Endodermal cell (in vitro differentiated cells): Measurements from ENCODE around the gene PRIMPOL. TPM values are rescaled to one million over a fixed set of nuclear protein-coding genes. Genes with fewer than 3 reads are reported as not detected.
"Not testable (repeated sequence)": the region's sequence is repeated elsewhere in the genome, so short reads cannot be mapped to it uniquely, and the experiment has no call there.

Source experiments
- DNase-seq: peaks from one replicate; pipeline ENCODE4 v3.0.0-alpha.2; 2017
- H3K27ac ChIP-seq: 2 replicates; pipeline ENCODE4 v1.5.1; 2013; ENCODE audit warnings: mild to moderate bottlenecking, low read depth, low read length, moderate library complexity
- H3K27me3 ChIP-seq: 2 replicates; pipeline ENCODE4 v1.6.1; 2013; ENCODE audit warnings: mild to moderate bottlenecking, low read length, moderate library complexity; ENCODE audit not compliant: insufficient read depth, control insufficient read depth, poor library complexity, severe bottlenecking
- H3K36me3 ChIP-seq: 2 replicates; pipeline ENCODE4 v1.7.0; 2013; ENCODE audit warnings: mild to moderate bottlenecking, low read length, moderate library complexity; ENCODE audit not compliant: control insufficient read depth, insufficient read depth
- H3K4me1 ChIP-seq: one replicate; pipeline ENCODE4 v1.7.0; 2013; ENCODE audit warnings: low read length; ENCODE audit not compliant: control insufficient read depth, insufficient read depth
- H3K4me3 ChIP-seq: 2 replicates; pipeline ENCODE4 v1.5.1; 2013; ENCODE audit warnings: mild to moderate bottlenecking, low read length, moderate library complexity
- H3K9ac ChIP-seq: 2 replicates; pipeline ENCODE4 v1.6.1; 2013; ENCODE audit warnings: mild to moderate bottlenecking, low read length, moderate library complexity; ENCODE audit not compliant: poor library complexity, severe bottlenecking; ENCODE audit errors: extremely low read depth
- H3K9me3 ChIP-seq: 2 replicates; pipeline ENCODE4 v1.6.1; 2013; ENCODE audit warnings: mild to moderate bottlenecking, low read length, moderate library complexity; ENCODE audit not compliant: control insufficient read depth
- H3K27ac Mint-ChIP-seq: 2 replicates; pipeline ENCODE4 v1.8.0; 2020; ENCODE audit warnings: mixed read lengths
- H3K27me3 Mint-ChIP-seq: 2 replicates; pipeline ENCODE4 v1.8.0; 2021; ENCODE audit warnings: mild to moderate bottlenecking, mixed read lengths; ENCODE audit not compliant: insufficient read depth
- H3K36me3 Mint-ChIP-seq: 2 replicates; pipeline ENCODE4 v1.8.0; 2020; ENCODE audit warnings: low read depth, mixed read lengths
- H3K4me1 Mint-ChIP-seq: 2 replicates; pipeline ENCODE4 v1.8.0; 2020; ENCODE audit warnings: mixed read lengths
- H3K4me3 Mint-ChIP-seq: 2 replicates; pipeline ENCODE4 v1.8.0; 2020; ENCODE audit warnings: mild to moderate bottlenecking, moderate library complexity, mixed read lengths
- H3K9me3 Mint-ChIP-seq: 2 replicates; pipeline ENCODE4 v1.8.0; 2020; ENCODE audit warnings: mild to moderate bottlenecking, mixed read lengths
- WGBS, 2 experiments: methylation state at CpG; one replicate each; pipeline versions ENCODE4 v1.1.5 to v1.1.7; 2013; ENCODE audit warnings: missing lambda C conversion rate in 2 of 2, mixed read lengths in 1 of 2; ENCODE audit not compliant: insufficient coverage in 1 of 2, insufficient read length in 1 of 2; 5-methylcytosine and 5-hydroxymethylcytosine counted together
- total RNA-seq, 2 donors: library from RNA; stranded (reverse); fragmentation: NEBNext Ultra II Directional in 1 of 2; extraction: Animal tissue kit (Norgen Biotek cat#: 25700) in 1 of 2; gene quantifications; 2 replicates in 1 of 2; 3 replicates in 1 of 2; pipeline ENCODE4 v1.2.1, GENCODE V29; 2021
- TF ChIP-seq, protein P1 (sequence below): fragments of 200-600 bp; sonication (generic); conservative IDR thresholded peaks from 2 replicates; pipeline ENCODE4 v1.5.0; 2021; ENCODE audit warnings: antibody characterized with exemption, mild to moderate bottlenecking

The PRIMPOL gene
- total RNA-seq, 2 donors from 2014 or later: 10.1 to 12.0 TPM

DNA sequence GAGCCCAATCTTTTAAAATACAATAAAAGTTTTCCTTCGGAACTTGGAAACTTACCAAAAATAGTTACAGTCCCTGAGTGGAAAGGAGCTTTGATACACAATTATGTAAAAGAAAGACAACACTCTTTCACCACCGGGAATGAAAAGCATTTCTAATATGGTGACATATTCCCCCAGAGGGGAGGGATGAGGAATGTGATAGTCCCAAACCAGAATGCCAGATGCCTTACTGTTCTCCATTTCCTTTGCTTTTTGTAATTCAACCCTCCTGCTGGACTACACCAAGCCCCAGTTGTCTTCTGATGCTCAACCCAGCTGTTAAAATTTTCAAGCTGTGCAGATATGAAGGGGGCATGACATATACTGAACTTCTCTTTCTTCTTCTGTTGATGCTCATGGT lies 4.1 kb downstream of the PRIMPOL start:
- Histone ChIP-seq H3K9me3 (no peaks in the 10 kb centered on the region), H3K4me3 (no peak overlapping the region), H3K27me3 (no peaks in the 10 kb centered on the region), H3K4me1 (no peaks in the 10 kb centered on the region), H3K9ac (no peak overlapping the region), H3K36me3 (no peaks in the 10 kb centered on the region), H3K27ac (no peak overlapping the region)
- Mint-ChIP-seq H3K36me3 (peaks cover 7% of the 10 kb centered on the region), H3K4me3 (no peak overlapping the region), H3K9me3 (no peaks in the 10 kb centered on the region), H3K4me1 (peaks cover 8% of the 10 kb centered on the region), H3K27ac (no peak overlapping the region), H3K27me3 (no peaks in the 10 kb centered on the region)
- 80 to 90% methylated on average over 1 to 2 of the region's 2 CpGs for WGBS, 2 experiments
- TF ChIP-seq, protein P1, sequence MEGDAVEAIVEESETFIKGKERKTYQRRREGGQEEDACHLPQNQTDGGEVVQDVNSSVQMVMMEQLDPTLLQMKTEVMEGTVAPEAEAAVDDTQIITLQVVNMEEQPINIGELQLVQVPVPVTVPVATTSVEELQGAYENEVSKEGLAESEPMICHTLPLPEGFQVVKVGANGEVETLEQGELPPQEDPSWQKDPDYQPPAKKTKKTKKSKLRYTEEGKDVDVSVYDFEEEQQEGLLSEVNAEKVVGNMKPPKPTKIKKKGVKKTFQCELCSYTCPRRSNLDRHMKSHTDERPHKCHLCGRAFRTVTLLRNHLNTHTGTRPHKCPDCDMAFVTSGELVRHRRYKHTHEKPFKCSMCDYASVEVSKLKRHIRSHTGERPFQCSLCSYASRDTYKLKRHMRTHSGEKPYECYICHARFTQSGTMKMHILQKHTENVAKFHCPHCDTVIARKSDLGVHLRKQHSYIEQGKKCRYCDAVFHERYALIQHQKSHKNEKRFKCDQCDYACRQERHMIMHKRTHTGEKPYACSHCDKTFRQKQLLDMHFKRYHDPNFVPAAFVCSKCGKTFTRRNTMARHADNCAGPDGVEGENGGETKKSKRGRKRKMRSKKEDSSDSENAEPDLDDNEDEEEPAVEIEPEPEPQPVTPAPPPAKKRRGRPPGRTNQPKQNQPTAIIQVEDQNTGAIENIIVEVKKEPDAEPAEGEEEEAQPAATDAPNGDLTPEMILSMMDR: no peak
- no peak for DNase-seq

DNA sequence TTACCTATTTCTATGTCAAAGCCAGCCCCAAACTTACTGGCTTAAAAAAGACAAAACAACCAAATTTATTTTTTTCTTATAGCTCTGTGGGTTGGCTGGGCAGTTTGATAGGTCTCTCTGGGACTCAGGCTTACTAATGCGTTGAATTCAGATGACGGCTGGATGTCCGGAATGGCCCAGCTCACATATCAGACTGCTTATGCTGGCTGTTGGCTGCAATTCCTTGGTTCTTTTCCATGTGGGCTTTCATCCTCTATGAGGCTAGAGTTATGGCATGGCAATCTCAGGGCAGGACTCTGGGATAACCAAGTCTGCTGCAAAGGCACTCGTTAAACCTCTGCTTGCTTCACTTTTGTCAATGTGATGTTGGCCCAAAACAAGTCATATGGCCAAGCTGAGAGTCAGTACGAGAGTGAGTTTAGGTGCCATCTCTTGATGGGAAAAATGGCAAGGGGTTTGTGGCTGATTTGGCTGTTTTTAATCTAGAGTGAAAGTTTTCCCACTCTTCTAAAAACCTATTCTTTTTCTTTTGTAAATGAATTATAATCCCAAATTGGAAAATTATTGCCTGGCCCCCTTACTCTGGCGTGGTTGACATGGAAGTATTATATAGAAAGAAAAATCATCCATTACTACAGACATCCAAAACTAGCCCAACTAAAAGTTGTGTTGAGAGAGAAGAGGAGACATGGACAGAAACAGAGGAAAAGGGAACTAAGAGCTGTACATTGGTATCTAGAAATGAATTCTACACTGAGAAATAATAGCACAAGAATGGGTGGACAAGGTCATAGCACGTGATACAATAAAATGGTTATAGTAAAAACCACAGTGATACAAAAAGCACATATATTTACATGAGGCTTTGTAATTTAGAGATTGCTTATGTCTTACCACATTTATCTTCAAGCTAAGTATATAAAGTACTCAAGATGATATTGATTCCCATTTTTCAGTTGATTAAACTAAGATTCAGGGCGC lies 6.6 kb downstream of the PRIMPOL start:
- no peaks in the 10 kb centered on the region for H3K27me3 Mint-ChIP-seq
- Histone ChIP-seq H3K36me3 (peaks cover 5% of the 10 kb centered on the region), H3K4me1 (no peaks in the 10 kb centered on the region), H3K27ac (no peak overlapping the region), H3K9ac (no peak overlapping the region), H3K4me3 (no peak overlapping the region), H3K27me3 (no peaks in the 10 kb centered on the region), H3K9me3 (no peaks in the 10 kb centered on the region)
- no peak for DNase-seq
- no peak overlapping the region for H3K4me3 Mint-ChIP-seq
- TF ChIP-seq, protein P1: no peak
- no peaks in the 10 kb centered on the region for H3K9me3 Mint-ChIP-seq
- no peak overlapping the region for H3K27ac Mint-ChIP-seq
- WGBS, 2 experiments: 94% methylated on average over 5 to 6 of the region's 8 CpGs
- H3K36me3 Mint-ChIP-seq: peaks cover 17% of the 10 kb centered on the region
- H3K4me1 Mint-ChIP-seq: no peaks in the 10 kb centered on the region

DNA sequence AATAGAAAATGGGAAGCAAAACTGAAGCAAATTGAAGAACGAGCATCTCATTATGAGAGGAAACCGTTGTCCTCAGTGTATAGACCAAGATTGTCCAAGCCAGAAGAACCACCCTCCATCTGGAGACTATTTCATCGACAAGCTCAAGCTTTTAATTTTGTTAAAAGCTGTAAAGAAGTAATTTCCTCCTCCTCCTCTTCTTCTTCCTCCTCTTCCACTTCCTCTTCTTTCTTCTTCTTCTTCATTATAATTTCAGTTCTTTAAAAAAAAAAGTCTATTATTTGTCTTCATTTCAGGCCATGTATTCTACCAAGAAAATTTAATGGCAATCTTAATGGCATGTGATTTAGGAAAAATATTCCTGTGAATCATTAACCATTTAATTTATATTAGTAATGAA lies 7.6 kb downstream of the PRIMPOL start:
- no peak for DNase-seq
- Histone ChIP-seq H3K27me3 (no peaks in the 10 kb centered on the region), H3K36me3 (peaks cover 5% of the 10 kb centered on the region), H3K4me1 (no peaks in the 10 kb centered on the region), H3K9me3 (no peaks in the 10 kb centered on the region), H3K4me3 (no peak overlapping the region), H3K9ac (no peak overlapping the region), H3K27ac (no peak overlapping the region)
- 87 to 100% methylated on average over 2 to 3 of the region's 3 CpGs for WGBS, 2 experiments
- H3K4me3 Mint-ChIP-seq: no peak overlapping the region
- no peaks in the 10 kb centered on the region for H3K9me3 Mint-ChIP-seq
- H3K36me3 Mint-ChIP-seq: peaks cover 19% of the 10 kb centered on the region
- H3K27ac Mint-ChIP-seq: no peak overlapping the region
- no peaks in the 10 kb centered on the region for H3K27me3 Mint-ChIP-seq
- H3K4me1 Mint-ChIP-seq: no peaks in the 10 kb centered on the region
- TF ChIP-seq, protein P1: no peak

DNA sequence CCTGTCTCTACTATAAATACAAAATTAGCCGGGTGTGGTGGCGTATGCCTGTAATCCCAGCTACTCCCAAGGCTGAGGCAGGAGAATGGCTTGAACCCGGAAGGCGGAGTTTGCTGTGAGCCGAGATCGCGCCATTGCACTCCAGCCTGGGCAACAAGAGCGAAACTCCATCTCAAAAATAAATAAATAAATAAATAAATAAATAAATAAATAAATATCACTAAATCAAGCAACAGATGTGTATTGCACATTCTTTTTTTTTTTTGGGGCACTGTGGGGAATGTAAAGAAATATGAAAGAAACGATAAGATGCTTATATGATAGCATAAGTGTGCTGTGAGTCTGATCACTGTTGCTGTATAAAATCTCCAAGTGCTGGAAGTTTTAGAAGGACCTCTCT lies 8.3 kb downstream of the PRIMPOL start:
- not testable (repeated sequence) for H3K9ac ChIP-seq, H3K4me3 ChIP-seq, H3K27me3 ChIP-seq, H3K4me1 Mint-ChIP-seq, H3K9me3 ChIP-seq, H3K36me3 ChIP-seq, H3K4me1 ChIP-seq, H3K4me3 Mint-ChIP-seq, DNase-seq, H3K27ac Mint-ChIP-seq, H3K27ac ChIP-seq, H3K27me3 Mint-ChIP-seq, H3K9me3 Mint-ChIP-seq
- WGBS, 2 experiments: 96 to 100% methylated on average over 3 to 6 of the region's 9 CpGs
- H3K36me3 Mint-ChIP-seq: peaks cover 19% of the 10 kb centered on the region
